ENCODE measurements around the gene STPG1.

The STPG1 gene

DNA sequence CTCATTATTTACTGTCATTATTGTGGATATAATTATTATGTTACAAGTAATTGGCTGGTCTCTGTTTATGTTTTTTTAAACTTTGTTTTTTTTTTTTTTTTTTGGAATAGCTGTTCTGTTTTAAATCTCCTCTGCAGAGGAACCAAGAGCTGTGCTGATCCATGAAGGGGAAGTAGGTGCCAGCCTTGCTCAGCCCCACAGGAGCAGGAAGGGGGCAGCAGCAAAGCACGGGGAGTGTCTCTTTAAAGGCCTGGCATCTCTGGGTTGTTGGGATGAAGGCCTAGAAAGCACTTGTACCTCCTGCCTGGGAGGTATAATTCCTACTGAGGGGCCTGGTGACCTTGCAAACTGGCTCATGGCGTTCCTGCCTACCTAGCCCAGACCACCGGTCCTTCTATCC is 96.9 kb downstream of the STPG1 start:
- DNase-seq, result no peak

DNA sequence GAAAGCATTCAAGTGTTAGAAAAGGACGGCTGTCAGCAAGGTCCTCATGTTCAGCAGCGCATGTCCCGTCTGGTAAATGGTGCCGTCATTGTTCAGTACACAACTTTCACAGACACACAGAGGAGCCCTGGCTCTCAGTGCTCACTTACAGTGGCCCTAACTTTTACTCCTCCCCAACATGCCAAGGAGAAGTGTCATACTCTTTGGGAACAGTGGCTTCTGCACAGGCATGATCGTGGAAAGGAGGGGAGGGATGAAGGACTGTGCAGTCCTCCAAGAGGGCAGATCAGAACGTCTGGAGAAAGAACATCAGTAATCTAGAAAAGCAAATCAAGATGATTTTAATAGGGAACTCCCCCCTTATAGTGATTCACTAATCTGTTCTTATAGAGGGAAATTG is 98.2 kb downstream of the STPG1 start:
- DNase-seq, result no peak

DNA sequence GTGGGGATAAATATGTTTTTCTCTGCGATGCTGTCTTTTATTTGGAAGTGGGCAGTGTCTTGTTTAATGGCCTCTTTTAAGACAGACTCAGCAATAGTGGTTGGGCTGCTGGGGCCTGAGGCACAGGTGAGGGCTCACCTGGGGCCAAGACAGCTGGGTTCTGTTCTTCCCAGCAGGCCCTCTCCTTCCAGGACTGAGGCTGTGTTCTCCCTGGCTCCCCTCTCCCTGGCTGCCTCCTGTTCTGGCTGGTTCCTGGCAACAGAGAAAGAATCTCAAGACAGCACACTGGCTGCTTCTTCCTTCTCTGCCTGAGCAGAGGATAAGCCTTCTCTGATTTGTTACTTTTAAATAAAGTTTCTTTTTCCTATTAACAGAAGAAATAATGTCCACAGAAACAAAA is 101.8 kb downstream of the STPG1 start:
- DNase-seq, result no peak

DNA sequence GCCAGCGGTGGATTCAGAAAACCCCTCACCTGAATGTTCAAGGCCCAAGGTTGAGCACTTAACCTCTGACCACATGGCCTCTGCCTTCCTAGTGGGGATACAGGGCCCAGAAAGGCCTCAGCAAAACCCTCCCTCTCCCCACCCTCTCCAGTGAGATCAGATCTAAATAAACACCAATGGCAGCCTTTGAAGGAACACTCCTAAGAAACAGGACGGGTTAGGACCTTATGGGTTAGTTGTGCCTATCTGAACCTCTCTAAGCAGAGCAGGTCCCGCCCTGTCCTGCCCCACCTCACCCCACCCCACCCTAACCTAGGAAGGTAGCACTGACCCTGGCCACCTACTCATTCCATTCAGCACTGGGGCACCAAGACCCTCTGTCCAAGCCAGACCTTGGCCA is 102.3 kb downstream of the STPG1 start:
- no peak for DNase-seq

DNA sequence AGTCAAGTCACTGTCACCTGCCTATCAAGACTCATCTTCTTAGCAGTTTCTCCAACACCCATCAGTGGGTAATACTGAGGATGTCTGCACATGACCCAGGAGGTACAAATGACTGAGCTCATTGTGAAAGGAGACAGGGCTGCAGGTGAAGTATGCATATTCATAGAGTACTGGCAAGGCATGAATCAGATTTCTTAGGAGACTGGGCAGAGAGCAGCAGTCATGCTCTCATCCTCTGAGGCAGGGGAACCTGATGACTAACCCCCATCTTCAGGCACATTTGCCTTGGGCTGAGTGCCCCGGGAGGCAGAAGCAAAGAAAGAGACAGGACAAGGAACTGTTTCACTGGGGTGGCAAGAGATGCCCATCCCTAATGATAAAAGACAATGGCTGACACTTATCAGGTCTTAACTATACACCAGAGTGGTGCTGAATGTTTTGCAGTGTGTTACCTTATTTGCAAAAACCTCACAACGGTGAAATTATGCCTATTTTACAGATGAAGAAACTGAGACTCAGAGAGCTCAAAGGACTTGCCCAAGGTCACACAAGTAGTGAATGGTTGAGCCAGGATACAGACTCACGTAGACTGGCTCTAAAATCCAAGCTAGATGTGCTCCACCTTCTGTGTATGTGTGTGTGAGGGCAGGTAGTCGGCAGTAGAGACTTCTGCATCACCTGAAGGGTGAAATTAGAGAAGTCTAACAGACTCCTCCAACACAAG is 103.7 kb downstream of the STPG1 start:
- DNase-seq, result no peak

DNA sequence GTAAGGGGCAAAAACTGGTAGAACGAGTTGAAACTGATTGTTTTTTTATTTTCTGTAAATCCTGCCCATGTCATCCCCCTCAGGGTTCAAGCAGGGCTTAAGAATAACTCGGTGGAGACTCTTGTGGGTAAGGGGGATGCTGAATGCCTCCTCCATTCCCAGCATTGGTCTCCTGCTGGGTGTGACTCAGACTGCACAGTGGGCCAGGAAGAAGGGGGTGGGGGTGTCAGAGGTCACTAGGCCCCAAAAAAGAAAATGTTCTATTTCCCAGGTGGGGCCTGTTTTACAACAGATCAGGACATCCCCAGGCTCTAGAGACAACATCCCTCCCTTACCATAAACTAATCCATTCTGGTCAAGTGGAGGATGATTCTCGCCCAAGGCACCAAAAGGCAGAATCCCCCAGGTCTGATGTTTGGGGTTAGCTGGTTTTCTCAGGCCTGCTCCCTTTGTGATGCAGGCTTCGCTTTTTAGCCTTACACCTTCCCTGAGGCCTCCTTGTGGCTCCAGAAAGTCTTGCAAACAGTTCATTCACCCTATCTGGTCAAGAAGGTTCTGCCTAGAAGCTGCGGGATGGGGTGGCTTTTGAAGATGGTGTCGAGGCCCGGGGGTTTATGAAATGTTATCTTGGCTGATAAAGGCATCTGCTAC is 105.1 kb downstream of the STPG1 start:
- DNase-seq, result no peak

All from stimulated activated naive CD4-positive, alpha-beta T cell treated with Interleukin-2 at 50 U/mL for 16 hours (primary cell).